Activated naive CD8-positive, alpha-beta T cell treated with anti-CD3 and anti-CD28 coated beads, Interleukin-2, amount 50 U/mL, for 24 hours (primary cell): ENCODE measurements around the gene RBFOX2.

Source experiments
- ATAC-seq: fragments of 150-1000 bp; cut with Tn5 transposase; one replicate; pipeline ENCODE4 v1.10.0; 2021
- DNase-seq: peaks from one replicate; pipeline ENCODE4 v3.0.0; 2021
- H3K27ac Mint-ChIP-seq: one replicate; pipeline ENCODE4 v1.8.0; 2021; ENCODE audit warnings: mild to moderate bottlenecking, mixed read lengths
- H3K27me3 Mint-ChIP-seq: one replicate; pipeline ENCODE4 v1.8.0; 2021; ENCODE audit warnings: mixed read lengths
- H3K36me3 Mint-ChIP-seq: one replicate; pipeline ENCODE4 v1.8.0; 2021; ENCODE audit warnings: low read depth, mixed read lengths
- H3K4me1 Mint-ChIP-seq: one replicate; pipeline ENCODE4 v1.8.0; 2021; ENCODE audit warnings: mixed read lengths
- H3K4me3 Mint-ChIP-seq: one replicate; pipeline ENCODE4 v1.8.0; 2021; ENCODE audit warnings: mild to moderate bottlenecking, moderate library complexity, mixed read lengths
- H3K9me3 Mint-ChIP-seq: one replicate; pipeline ENCODE4 v1.8.0; 2021; ENCODE audit warnings: mixed read lengths

The RBFOX2 gene

DNA sequence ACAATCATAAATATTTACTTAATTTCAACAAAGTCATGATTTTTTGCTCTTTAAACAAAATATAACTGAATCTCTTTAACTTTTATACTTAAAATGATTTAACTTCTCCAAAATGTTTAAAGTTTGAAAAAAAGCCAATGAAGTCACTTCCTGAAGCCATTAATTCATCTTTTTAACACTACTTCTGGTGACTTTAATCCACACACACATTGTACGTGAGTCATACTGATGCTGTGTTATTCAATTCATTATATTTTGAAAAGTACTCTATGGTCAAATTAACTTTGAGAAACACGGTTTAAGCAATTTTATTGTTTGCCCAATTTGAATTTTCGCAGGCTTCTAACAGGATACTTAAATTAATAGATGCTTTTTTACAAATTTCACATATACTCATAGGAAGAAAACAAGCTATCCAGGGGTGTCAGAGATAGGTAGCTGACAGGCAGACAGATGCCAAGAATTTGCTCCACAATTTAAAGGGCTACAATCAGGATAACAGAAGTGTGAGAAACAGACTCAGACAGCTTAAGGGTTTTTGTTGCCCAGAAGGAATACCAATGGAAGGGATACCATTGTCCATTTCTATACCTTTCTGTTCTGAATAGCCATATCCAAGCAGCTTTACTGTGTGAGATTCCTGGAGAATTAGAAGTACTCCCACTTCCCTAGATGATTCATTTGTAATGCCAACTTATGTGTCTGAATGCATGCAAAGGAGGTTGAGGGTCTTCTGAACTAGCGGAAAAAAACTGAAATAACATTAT is 118.4 kb downstream of the RBFOX2 start:
- Mint-ChIP-seq H3K4me1 (peaks cover 9% of the 10 kb centered on the region), H3K9me3 (no peaks in the 10 kb centered on the region), H3K27ac (no peak overlapping the region), H3K36me3 (no peaks in the 10 kb centered on the region), H3K4me3 (no peak overlapping the region), H3K27me3 (peaks cover 9% of the 10 kb centered on the region)
- ATAC-seq (no peak), DNase-seq (no peak)

DNA sequence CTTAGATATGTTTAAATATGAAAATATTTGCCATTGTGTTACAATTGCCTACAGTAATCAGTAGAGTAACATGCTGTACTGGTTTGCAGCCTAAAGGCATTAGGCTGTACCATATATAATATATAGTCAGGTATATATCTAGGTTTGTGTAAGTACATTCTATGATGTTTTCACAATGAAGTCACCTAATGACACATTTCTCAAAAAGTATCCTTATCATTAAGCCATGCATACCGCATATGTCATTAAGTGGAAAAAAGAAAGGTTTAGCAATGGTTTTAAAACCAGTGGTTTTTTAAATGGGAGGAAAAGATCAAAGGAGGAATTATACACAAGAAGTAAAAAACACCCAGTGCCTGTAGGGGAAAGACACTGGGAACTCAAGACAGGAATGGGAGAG is 122.7 kb downstream of the RBFOX2 start:
- peaks cover 11% of the 10 kb centered on the region for H3K4me1 Mint-ChIP-seq
- DNase-seq (no peak), ATAC-seq (no peak)
- H3K9me3 Mint-ChIP-seq: no peaks in the 10 kb centered on the region
- H3K4me3 Mint-ChIP-seq: no peak overlapping the region
- peaks cover 16% of the 10 kb centered on the region for H3K27me3 Mint-ChIP-seq
- no peak overlapping the region for H3K27ac Mint-ChIP-seq
- no peaks in the 10 kb centered on the region for H3K36me3 Mint-ChIP-seq

DNA sequence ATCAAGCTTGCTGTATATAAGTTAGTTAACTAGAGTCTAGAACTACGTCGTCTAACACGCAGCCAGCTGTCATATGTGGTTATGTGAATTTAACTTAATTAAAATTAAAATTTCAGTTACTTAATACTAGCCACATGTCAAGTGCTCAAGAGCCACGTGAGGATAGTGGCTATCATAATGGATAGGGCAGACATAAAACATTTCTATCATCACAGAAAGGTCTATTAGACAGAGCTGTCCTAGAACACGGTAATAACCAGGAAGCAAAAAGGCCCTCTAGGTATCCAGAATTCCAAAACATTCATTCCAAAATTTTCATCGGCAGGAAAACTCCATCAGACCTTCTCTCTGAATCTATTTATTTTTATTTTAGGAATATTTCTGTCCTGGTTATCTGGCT is 123.9 kb downstream of the RBFOX2 start:
- Mint-ChIP-seq H3K9me3 (no peaks in the 10 kb centered on the region), H3K4me1 (peaks cover 19% of the 10 kb centered on the region), H3K36me3 (no peaks in the 10 kb centered on the region), H3K27me3 (peaks cover 16% of the 10 kb centered on the region), H3K27ac (no peak overlapping the region), H3K4me3 (no peak overlapping the region)
- DNase-seq (no peak), ATAC-seq (no peak)

- Mint-ChIP-seq H3K4me1 (peaks cover 19% of the 10 kb centered on the region), H3K4me3 (no peak overlapping the region), H3K27ac (no peak overlapping the region), H3K9me3 (no peaks in the 10 kb centered on the region), H3K27me3 (peaks cover 16% of the 10 kb centered on the region), H3K36me3 (no peaks in the 10 kb centered on the region)
- DNase-seq (no peak), ATAC-seq (no peak)
Measured at GRCh38 chr22:35904336-35904692, 124.3 kb downstream of the RBFOX2 start.

DNA sequence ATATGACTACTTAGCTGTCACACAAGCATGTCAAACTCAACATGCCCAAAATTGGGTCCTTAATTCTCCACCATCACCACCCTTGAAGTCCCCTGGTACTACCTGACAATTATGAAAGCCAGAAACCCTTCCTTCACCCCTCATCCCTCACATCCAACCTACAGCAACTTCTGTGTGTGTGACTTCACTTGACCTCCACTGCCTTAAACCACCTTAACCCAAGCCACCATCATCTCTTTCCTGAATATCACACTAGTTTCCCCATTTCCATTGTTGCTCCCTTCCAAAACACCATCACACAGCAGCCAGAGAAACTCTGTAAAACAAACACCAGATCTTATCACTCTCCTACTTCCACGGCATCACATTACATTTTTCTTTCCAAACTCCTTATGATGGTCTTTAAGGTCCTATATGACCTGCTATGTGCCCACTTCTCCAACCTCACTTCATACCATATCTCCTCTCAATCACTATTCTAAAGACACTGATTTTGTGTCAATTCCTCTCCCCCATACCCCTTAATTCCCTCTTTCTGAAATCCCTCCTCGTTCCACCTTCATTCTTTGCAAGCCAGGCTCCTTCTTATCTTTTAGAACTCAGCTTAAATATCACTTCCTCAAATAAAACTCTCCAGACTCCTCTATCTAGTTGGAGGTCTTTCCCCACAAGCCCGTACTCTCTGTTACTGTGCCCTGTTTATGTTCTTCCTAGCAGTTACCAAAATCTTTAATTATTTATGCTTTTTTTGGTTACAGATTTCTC is 124.9 kb downstream of the RBFOX2 start:
- H3K27me3 Mint-ChIP-seq: peaks cover 16% of the 10 kb centered on the region
- ATAC-seq: no peak
- H3K36me3 Mint-ChIP-seq: no peaks in the 10 kb centered on the region
- no peaks in the 10 kb centered on the region for H3K9me3 Mint-ChIP-seq
- no peak for DNase-seq
- peaks cover 19% of the 10 kb centered on the region for H3K4me1 Mint-ChIP-seq
- no peak overlapping the region for H3K4me3 Mint-ChIP-seq
- H3K27ac Mint-ChIP-seq: no peak overlapping the region

GRCh38 chr22:35900483-35901168 is 128.0 kb downstream of the RBFOX2 start:
- DNase-seq (no peak), ATAC-seq (peak; percentile 71)
- no peak overlapping the region for H3K27ac Mint-ChIP-seq

DNA sequence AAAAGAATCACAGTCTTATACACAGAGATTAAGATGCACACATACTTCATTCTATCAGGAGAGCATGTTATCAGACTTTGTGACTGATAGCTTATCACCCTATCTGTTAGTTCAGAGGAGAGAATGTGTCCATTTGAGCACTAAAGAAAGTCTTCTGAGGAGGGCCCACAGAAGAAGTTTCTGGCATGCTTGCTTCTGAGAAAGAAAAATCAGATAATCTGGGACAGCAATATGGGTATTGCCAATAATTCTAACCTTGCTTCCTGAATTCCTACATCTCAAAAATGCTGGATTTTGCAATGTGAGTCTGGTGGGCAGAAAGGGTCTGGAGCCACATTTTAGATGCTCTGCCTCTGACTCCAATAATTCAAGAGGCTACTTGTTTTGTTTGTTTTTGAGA is 128.9 kb downstream of the RBFOX2 start:
- no peak overlapping the region for H3K4me3 Mint-ChIP-seq
- peaks cover 19% of the 10 kb centered on the region for H3K27me3 Mint-ChIP-seq
- no peaks in the 10 kb centered on the region for H3K36me3 Mint-ChIP-seq
- ATAC-seq: no peak
- H3K4me1 Mint-ChIP-seq: peaks cover 17% of the 10 kb centered on the region
- DNase-seq: no peak
- H3K9me3 Mint-ChIP-seq: no peaks in the 10 kb centered on the region
- no peak overlapping the region for H3K27ac Mint-ChIP-seq

More at GRCh38 chr22:35900483-35901168, 128.0 kb downstream of the RBFOX2 start:
- Mint-ChIP-seq H3K9me3 (no peaks in the 10 kb centered on the region), H3K27me3 (peaks cover 19% of the 10 kb centered on the region), H3K4me3 (no peak overlapping the region), H3K4me1 (peaks cover 17% of the 10 kb centered on the region), H3K36me3 (no peaks in the 10 kb centered on the region)

GRCh38 chr22:35896111-35896705 is 132.4 kb downstream of the RBFOX2 start:
- Mint-ChIP-seq H3K27me3 (peaks cover 8% of the 10 kb centered on the region), H3K9me3 (no peaks in the 10 kb centered on the region), H3K4me1 (peaks cover 12% of the 10 kb centered on the region), H3K4me3 (no peak overlapping the region), H3K27ac (no peak overlapping the region), H3K36me3 (no peaks in the 10 kb centered on the region)
- ATAC-seq (no peak), DNase-seq (no peak)

DNA sequence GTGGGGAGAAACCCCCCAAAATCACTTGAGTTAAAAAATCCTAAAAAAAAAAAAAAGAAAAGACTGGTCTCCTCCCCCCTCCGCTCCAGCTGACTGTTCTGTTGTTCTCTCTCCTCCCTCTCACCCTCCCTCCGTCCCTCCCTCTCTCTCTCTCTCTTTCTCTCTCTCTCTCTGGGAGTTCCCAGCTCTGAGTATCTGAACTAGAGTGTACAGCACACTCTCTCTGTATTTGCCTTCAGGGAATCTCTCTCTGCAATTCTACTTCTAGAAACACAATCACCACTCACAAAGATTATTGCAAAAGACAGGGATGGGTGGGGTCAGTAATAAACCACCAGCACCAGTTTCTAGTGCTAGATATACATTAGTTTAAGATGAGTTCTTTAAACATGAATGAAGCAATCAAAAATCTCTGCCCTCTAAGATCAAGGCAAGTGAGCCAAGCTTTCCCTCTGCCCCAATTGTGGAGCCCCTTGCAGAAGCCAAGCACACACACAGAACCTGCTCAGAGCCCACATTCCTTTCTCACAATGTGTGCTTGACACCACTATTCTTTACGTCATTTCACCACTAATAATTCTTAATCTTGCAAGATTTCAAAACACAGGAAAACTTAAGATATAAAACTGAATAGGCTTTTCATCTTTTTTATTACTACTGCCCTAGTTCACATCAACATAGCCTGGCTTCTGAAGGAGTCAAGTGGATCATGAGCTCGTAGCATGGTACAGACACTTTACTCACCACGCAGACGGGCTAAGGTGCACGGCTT is 133.5 kb downstream of the RBFOX2 start:
- peaks cover 8% of the 10 kb centered on the region for H3K27me3 Mint-ChIP-seq
- H3K4me1 Mint-ChIP-seq: peaks cover under 1% of the 10 kb centered on the region
- no peaks in the 10 kb centered on the region for H3K9me3 Mint-ChIP-seq
- no peak for ATAC-seq
- no peak overlapping the region for H3K4me3 Mint-ChIP-seq
- no peak overlapping the region for H3K27ac Mint-ChIP-seq
- no peaks in the 10 kb centered on the region for H3K36me3 Mint-ChIP-seq
- no peak for DNase-seq

GRCh38 chr22:35894464-35894878 is 134.2 kb downstream of the RBFOX2 start:
- ATAC-seq (no peak), DNase-seq (no peak)
- H3K27ac Mint-ChIP-seq: no peak overlapping the region
- no peaks in the 10 kb centered on the region for H3K4me1 Mint-ChIP-seq
- H3K27me3 Mint-ChIP-seq: peaks cover 8% of the 10 kb centered on the region
- H3K9me3 Mint-ChIP-seq: no peaks in the 10 kb centered on the region
- H3K36me3 Mint-ChIP-seq: no peaks in the 10 kb centered on the region
- no peak overlapping the region for H3K4me3 Mint-ChIP-seq

DNA sequence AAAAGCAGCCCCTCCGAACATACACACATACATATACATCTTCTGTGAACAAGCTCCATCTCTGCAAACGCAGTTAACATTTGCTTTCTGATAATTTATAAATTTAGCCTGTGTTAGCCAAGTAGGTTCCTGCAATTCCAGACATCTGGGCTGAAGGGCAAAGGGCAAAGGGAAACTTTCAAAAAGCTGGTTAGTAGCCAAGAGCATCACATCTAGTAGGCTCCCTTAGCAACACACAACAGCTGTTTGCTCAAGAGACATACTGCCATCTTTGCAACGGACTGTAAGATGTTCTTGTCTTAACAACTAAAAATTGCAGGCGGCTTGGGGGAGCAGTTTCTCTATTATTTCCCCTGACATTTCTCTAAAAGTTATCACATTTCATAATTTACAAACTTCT is 134.9 kb downstream of the RBFOX2 start:
- H3K4me1 Mint-ChIP-seq: no peaks in the 10 kb centered on the region
- ATAC-seq (no peak), DNase-seq (no peak)
- H3K27ac Mint-ChIP-seq: no peak overlapping the region
- no peaks in the 10 kb centered on the region for H3K9me3 Mint-ChIP-seq
- no peak overlapping the region for H3K4me3 Mint-ChIP-seq
- no peaks in the 10 kb centered on the region for H3K36me3 Mint-ChIP-seq
- peaks cover 8% of the 10 kb centered on the region for H3K27me3 Mint-ChIP-seq

DNA sequence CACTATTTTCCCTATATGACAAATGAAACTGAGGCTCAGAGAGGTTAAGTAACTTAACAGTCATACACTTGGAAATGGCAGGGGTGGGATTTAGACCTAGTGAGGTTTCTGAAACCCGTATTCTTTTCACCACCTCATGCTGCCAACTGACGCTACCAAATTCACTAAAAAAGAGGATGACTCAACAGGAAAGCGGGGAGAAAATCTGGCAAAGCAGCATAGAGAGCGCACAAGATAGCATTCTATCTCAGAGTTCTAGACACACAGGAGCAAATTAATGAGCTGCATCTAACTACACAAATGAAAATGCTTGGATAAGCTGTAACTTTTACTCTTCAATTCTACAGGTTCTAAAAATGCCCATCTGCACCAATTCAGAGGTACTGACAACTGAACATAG is 136.4 kb downstream of the RBFOX2 start:
- DNase-seq (no peak), ATAC-seq (no peak)
- peaks cover 8% of the 10 kb centered on the region for H3K27me3 Mint-ChIP-seq
- no peaks in the 10 kb centered on the region for H3K36me3 Mint-ChIP-seq
- H3K4me3 Mint-ChIP-seq: no peak overlapping the region
- H3K9me3 Mint-ChIP-seq: no peaks in the 10 kb centered on the region
- no peaks in the 10 kb centered on the region for H3K4me1 Mint-ChIP-seq
- no peak overlapping the region for H3K27ac Mint-ChIP-seq

DNA sequence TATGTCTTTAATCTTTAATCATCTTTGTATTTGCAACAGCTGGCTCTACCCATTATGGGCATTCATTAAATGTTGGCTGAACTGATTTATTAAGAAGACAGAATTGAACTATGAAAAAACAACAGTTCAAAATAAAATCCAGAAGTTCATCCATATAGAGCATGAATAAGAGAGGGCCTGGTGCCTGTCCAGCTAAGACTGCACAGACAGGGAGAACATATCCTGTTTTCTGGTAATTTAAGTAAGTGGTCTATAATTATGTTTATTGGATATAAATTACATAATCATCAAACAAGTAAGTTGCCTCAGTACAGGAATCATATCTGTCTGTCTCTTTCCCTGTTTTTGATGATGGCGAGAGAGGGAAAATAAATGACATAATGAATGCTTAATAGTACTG is 137.2 kb downstream of the RBFOX2 start:
- Mint-ChIP-seq H3K27me3 (peaks cover 8% of the 10 kb centered on the region), H3K4me3 (no peak overlapping the region), H3K9me3 (no peaks in the 10 kb centered on the region), H3K27ac (no peak overlapping the region), H3K4me1 (no peaks in the 10 kb centered on the region), H3K36me3 (no peaks in the 10 kb centered on the region)
- ATAC-seq (no peak), DNase-seq (no peak)

- no peak overlapping the region for H3K4me3 Mint-ChIP-seq
- H3K27me3 Mint-ChIP-seq: peaks cover 5% of the 10 kb centered on the region
- H3K27ac Mint-ChIP-seq: no peak overlapping the region
- H3K36me3 Mint-ChIP-seq: no peaks in the 10 kb centered on the region
- DNase-seq: no peak
- no peak for ATAC-seq
- peaks cover 4% of the 10 kb centered on the region for H3K4me1 Mint-ChIP-seq
- H3K9me3 Mint-ChIP-seq: no peaks in the 10 kb centered on the region
Measured at GRCh38 chr22:35889071-35889470, 139.6 kb downstream of the RBFOX2 start.
